ENCODE data around the gene SSPN. TPM values are rescaled to one million over a fixed set of nuclear protein-coding genes. Genes with fewer than 3 reads are reported as not detected.

The SSPN gene
- total and polyA plus RNA-seq, 9 of the 15 experiments (the other 6 are each of a cell fraction or from before 2014, with no cell fraction given) = 0.40 TPM; not detected in 8

DNA sequence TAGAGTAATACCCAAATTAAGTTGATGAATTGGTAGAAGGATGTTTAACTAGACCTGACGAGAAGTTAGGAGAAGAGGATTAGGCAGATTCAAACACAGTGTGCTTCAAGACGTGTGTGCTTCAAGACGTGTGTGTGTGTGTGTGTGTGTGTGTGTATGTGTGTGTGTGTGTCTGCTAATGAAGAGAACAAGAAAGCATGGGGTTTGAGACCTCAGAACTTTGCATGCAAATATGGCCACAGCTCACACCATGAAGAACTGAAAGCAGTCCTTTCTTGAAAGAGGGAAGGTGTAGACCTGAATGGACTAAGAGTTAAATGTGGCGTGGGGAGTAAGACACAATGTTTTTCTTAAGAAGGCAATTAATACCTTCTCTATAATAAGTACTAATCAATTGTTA is 32.5 kb upstream of the SSPN start:
- FAIRE-seq = no peak
- POLR2A ChIA-PET = interaction anchor here (0.6 kb wide), 1 partner anchor 1314 kb away, joined by 3 read pairs; no protein-coding TSS in a partner anchor
- H3K4me2 ChIP-seq (ENCODE audit: insufficient read depth, low read length) = no peak overlapping the region

DNA sequence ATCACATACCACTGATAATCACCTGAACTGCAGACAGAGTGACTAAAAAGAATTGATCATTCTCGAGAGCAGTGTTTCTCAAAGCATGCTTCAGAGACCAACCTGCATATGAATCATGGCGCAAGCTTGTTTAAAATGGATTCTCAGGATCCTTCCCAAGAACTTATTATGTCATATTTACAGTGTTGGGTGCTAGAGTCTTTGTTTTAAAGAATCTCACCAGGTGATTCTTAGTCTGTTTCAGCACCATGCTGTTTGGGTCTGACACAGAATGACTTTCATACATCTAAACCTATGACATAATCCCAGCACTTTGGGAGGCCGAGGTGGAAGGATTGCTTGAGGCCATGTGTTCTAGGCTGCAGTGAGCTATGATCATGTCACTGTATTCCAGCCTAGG is 31.3 kb upstream of the SSPN start:
- no peaks in the 10 kb centered on the region for H3K36me3 ChIP-seq (ENCODE audit: control insufficient read depth, insufficient read depth, low read length)
- TF ChIP-seq ZNF699 (CRISPR knock-in tag; IDR thresholded peaks at IDR 0.05; ENCODE audit: insufficient replicate concordance) (no peak), SIN3A (IDR thresholded peaks at IDR 0.05; ENCODE audit: borderline replicate concordance in 2 of 2, control insufficient read depth in 1 of 2, low read depth in 2 of 2, low read length in 2 of 2) (no peak), ZNF431 (CRISPR knock-in tag; IDR thresholded peaks at IDR 0.05) (no peak), ZNF445 (CRISPR knock-in tag; IDR thresholded peaks at IDR 0.05; ENCODE audit: low read depth) (no peak), ARID1B (IDR thresholded peaks at IDR 0.05) (no peak)
- H2AFZ ChIP-seq (ENCODE audit: low read depth, low read length) = no peak overlapping the region
- no TSS peak for BruUV-seq (replicated peaks)
- in situ Hi-C loops (cut with MboI) (no loop called here), intact Hi-C loops (cut with micrococcal nuclease) (no loop called here)
- no peak overlapping the region for H3K27ac ChIP-seq (ENCODE audit: extremely low read depth, low read depth, low read length)
- H3K9me3 ChIP-seq (replicated peaks; ENCODE audit: control insufficient read depth, insufficient read depth, low read depth, low read length) = no peaks in the 10 kb centered on the region
- H3K9me1 ChIP-seq (ENCODE audit: control insufficient read depth, insufficient read depth, low read length) = no peaks in the 10 kb centered on the region
- FAIRE-seq = no peak
- no peak for DNase-seq (ENCODE audit: extremely low read depth in 1 of 4, low spot score in 3 of 4)
- no peak for ATAC-seq
- no peak overlapping the region for H3K9ac ChIP-seq (ENCODE audit: insufficient read depth in 1 of 2, low read depth in 2 of 2, low read length in 2 of 2)
- 0% methylated on average over 3 of the region's 3 CpGs for WGBS (ENCODE audit: insufficient coverage, low coverage, missing lambda C conversion rate)
- CTCF ChIA-PET (ENCODE audit: low intra/inter-chr PET ratio) = no interaction called here
- H3K4me2 ChIP-seq (ENCODE audit: insufficient read depth, low read length) = no peak overlapping the region
- peaks cover 0 to 2% of the 10 kb centered on the region in 2 experiments; a peak in 4 of 5 replicates for H3K27me3 ChIP-seq (ENCODE audit: control insufficient read depth in 2 of 2, insufficient read depth in 2 of 2, low read length in 2 of 2)
- H3K4me1 ChIP-seq (replicated peaks in 1 of 2; ENCODE audit: control insufficient read depth in 2 of 2, insufficient read depth in 2 of 2, low read length in 2 of 2) = no peaks in the 10 kb centered on the region
- no peak overlapping the region for H3K4me3 ChIP-seq
- H3K79me2 ChIP-seq (ENCODE audit: control insufficient read depth, insufficient read depth, low read length) = no peaks in the 10 kb centered on the region
- POLR2A ChIA-PET = no interaction called here
- H4K20me1 ChIP-seq (replicated peaks; ENCODE audit: control insufficient read depth, insufficient read depth, low read length) = no peaks in the 10 kb centered on the region

More for the DNA sequence above, 32.5 kb upstream of the SSPN start:
- no peak for ATAC-seq
- Histone ChIP-seq H3K27ac (ENCODE audit: extremely low read depth, low read depth, low read length) (no peak overlapping the region), H4K20me1 (replicated peaks; ENCODE audit: control insufficient read depth, insufficient read depth, low read length) (no peaks in the 10 kb centered on the region), H3K9me1 (ENCODE audit: control insufficient read depth, insufficient read depth, low read length) (no peaks in the 10 kb centered on the region), H3K36me3 (ENCODE audit: control insufficient read depth, insufficient read depth, low read length) (no peaks in the 10 kb centered on the region), H3K9me3 (replicated peaks; ENCODE audit: control insufficient read depth, insufficient read depth, low read depth, low read length) (no peaks in the 10 kb centered on the region), H3K4me1 (replicated peaks in 1 of 2; ENCODE audit: control insufficient read depth in 2 of 2, insufficient read depth in 2 of 2, low read length in 2 of 2) (no peaks in the 10 kb centered on the region), H3K4me3 (no peak overlapping the region), H3K27me3 (ENCODE audit: control insufficient read depth in 2 of 2, insufficient read depth in 2 of 2, low read length in 2 of 2) (peaks cover 2 to 6% of the 10 kb centered on the region in 2 experiments; a peak in 4 of 5 replicates), H3K9ac (ENCODE audit: insufficient read depth in 1 of 2, low read depth in 2 of 2, low read length in 2 of 2) (no peak overlapping the region), H3K79me2 (ENCODE audit: control insufficient read depth, insufficient read depth, low read length) (no peaks in the 10 kb centered on the region), H2AFZ (ENCODE audit: low read depth, low read length) (no peak overlapping the region)
- 0% methylated on average over 4 of the region's 4 CpGs for WGBS (ENCODE audit: insufficient coverage, low coverage, missing lambda C conversion rate)
- BruUV-seq (replicated peaks) = no TSS peak
- intact Hi-C loops (cut with micrococcal nuclease) (no loop called here), in situ Hi-C loops (cut with MboI) (no loop called here)
- no peak for DNase-seq (ENCODE audit: extremely low read depth in 1 of 4, low spot score in 3 of 4)
- no peak for TF ChIP-seq SAFB2 (IDR thresholded peaks at IDR 0.05; ENCODE audit: borderline replicate concordance, low read depth, low read length, severe bottlenecking)
- TF ChIP-seq TOE1 (IDR thresholded peaks at IDR 0.05; ENCODE audit: borderline replicate concordance) = no peak
- no peak for TF ChIP-seq TOE1 (CRISPR knock-in tag; IDR thresholded peaks at IDR 0.05; ENCODE audit: borderline replicate concordance, low read depth)
- no peak for TF ChIP-seq CREM (IDR thresholded peaks at IDR 0.05; ENCODE audit: low read depth)
- no peak for TF ChIP-seq TRIM24 (IDR thresholded peaks at IDR 0.05)
- TF ChIP-seq FOXP1 (CRISPR knock-in tag; IDR thresholded peaks at IDR 0.05) = no peak
- TF ChIP-seq ZNF165 (CRISPR knock-in tag; IDR thresholded peaks at IDR 0.05; ENCODE audit: borderline replicate concordance) = no peak
- TF ChIP-seq ZNF212 (CRISPR knock-in tag; IDR thresholded peaks at IDR 0.05) = no peak
- no peak for TF ChIP-seq NCOR1 (IDR thresholded peaks at IDR 0.05)
- CTCF ChIA-PET (ENCODE audit: low intra/inter-chr PET ratio) = no interaction called here

All from K562 (cell line).